Muscle layer of duodenum (tissue), 2 donors: Measurements from ENCODE around the gene MRPL52.
A peak's percentile ranks its signal among the peaks of the same experiment; 100 is the strongest.

Experiments
- H3K27ac ChIP-seq: one replicate; pipeline ENCODE4 v1.7.0; 2013; ENCODE audit warnings: mild to moderate bottlenecking, low read length
- H3K27me3 ChIP-seq: one replicate; pipeline ENCODE4 v1.7.0; 2013; ENCODE audit warnings: low read depth, mild to moderate bottlenecking, control low read depth, low read length
- H3K36me3 ChIP-seq, 2 donors: one replicate each; pipeline ENCODE4 v1.7.0; 2013; ENCODE audit warnings: low read length in 2 of 2, control low read depth in 1 of 2, mild to moderate bottlenecking in 1 of 2; ENCODE audit not compliant: insufficient read depth in 2 of 2, control insufficient read depth in 1 of 2
- H3K4me1 ChIP-seq, 2 donors: one replicate each; pipeline ENCODE4 v1.7.0; 2013; ENCODE audit warnings: low read length in 2 of 2, mild to moderate bottlenecking in 2 of 2, control low read depth in 1 of 2, moderate library complexity in 1 of 2; ENCODE audit not compliant: insufficient read depth in 2 of 2, control insufficient read depth in 1 of 2
- H3K4me3 ChIP-seq, 2 donors: one replicate each; pipeline ENCODE4 v1.7.0; 2013; ENCODE audit warnings: low read length in 2 of 2, low read depth in 1 of 2, mild to moderate bottlenecking in 1 of 2
- H3K9me3 ChIP-seq, 2 donors: one replicate each; pipeline ENCODE4 v1.7.0; 2013; ENCODE audit warnings: low read length in 2 of 2, control low read depth in 1 of 2, mild to moderate bottlenecking in 1 of 2; ENCODE audit not compliant: control insufficient read depth in 1 of 2
- donor health status: healthy.

Gene MRPL52

DNA sequence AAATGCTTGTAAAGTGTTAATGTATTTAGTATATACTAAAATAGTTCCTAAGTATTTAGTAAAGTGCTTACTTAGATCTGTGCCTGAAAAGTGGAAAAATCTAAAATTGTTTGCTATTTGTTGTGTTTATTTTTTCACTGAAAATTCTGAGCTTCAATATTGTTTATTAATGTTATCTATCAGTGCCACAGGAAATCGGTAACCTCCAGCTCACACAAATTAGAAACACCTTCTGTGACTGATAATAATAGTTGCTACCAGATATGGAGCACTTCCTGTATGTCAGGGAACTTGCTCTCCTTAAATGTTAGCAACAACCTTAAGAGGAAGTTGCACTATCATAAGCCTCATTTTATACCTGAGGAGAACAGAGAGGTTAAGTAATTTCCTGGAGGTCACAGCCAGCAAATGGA lies 41.1 kb downstream of the MRPL52 start:
- Histone ChIP-seq H3K4me1 (peaks cover 14 to 35% of the 10 kb centered on the region in 2 donors), H3K36me3 (peaks cover 20 to 31% of the 10 kb centered on the region in 2 donors), H3K27me3 (no peaks in the 10 kb centered on the region), H3K27ac (peak overlapping the region; percentile 99), H3K4me3 (peak overlapping the region; percentile 83 to 87), H3K9me3 (no peaks in the 10 kb centered on the region)

DNA sequence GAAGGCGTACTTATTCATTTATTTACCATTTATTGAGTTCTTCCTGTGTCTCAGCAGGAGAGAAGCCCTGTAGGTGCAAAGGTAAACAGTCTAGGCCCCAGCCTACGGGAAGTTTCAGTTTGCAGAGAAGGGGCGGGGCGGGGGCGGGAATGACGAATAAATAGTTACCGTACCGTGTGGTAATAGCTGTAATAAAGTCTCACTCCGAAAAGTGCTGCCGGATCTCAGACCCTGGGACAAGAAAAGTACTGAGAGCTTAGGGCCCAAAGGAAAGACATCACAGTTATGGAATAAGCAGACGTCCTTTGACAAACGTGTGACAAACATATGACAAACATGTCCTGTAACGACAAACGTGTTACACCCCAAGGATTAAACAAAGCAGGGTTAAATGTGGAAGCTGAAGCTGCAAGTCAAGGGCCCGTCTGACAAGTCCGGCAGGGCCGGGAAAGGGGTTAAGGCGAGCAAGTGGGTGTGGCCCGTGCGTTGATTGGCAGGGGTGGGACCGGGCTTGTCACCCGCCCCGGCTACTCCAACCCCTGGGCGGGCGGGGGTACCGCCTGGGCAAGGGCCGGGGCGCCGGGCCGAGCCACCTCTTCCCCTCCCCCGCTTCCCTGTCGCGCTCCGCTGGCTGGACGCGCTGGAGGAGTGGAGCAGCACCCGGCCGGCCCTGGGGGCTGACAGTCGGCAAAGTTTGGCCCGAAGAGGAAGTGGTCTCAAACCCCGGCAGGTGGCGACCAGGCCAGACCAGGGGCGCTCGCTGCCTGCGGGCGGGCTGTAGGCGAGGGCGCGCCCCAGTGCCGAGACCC lies 41.7 kb downstream of the MRPL52 start, which contains the start of gene LRP10:
Gene LRP10, plus strand, starts transcription at position 517 of the 809 bp plus-strand sequence. CDS start 564 bp downstream, outside the sequence.
- Histone ChIP-seq H3K4me1 (peaks cover 14 to 38% of the 10 kb centered on the region in 2 donors), H3K4me3 (peak within 1 kb of the TSS; percentile 83 to 87), H3K36me3 (peaks cover 26 to 37% of the 10 kb centered on the region in 2 donors), H3K27me3 (no peaks in the 10 kb centered on the region), H3K9me3 (no peaks in the 10 kb centered on the region), H3K27ac (peak within 1 kb of the TSS; percentile 99)

DNA sequence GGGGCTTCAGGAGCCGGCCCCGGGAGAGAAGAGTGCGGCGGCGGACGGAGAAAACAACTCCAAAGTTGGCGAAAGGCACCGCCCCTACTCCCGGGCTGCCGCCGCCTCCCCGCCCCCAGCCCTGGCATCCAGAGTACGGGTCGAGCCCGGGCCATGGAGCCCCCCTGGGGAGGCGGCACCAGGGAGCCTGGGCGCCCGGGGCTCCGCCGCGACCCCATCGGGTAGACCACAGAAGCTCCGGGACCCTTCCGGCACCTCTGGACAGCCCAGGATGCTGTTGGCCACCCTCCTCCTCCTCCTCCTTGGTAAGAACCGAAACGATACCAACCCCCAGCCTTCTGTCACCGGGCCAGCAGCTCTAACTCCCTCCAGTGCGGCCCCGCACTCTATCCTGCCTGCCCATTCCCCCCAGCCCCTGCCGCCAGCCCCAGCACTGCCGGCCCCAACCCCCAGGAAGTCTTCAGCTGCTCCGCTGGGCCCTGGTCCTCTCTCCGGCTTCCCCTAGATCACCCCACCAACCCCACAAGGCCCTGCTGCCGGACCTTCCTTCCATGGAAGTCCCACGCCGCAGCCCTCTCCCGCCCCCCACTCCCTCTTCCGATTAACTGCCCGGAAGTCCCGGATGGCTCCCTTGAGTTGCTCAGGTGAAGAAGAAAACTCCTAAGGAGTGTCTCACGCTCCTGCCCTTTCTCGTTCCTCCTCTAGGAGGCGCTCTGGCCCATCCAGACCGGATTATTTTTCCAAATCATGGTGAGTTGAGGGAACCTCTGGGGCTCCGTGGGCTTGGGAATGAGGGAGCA lies 42.5 kb downstream of the MRPL52 start:
- Histone ChIP-seq H3K9me3 (no peaks in the 10 kb centered on the region), H3K27me3 (no peaks in the 10 kb centered on the region), H3K4me1 (peaks cover 14 to 40% of the 10 kb centered on the region in 2 donors), H3K36me3 (peaks cover 31 to 45% of the 10 kb centered on the region in 2 donors), H3K4me3 (peak overlapping the region; percentile 83 to 87), H3K27ac (peak overlapping the region; percentile 99)

DNA sequence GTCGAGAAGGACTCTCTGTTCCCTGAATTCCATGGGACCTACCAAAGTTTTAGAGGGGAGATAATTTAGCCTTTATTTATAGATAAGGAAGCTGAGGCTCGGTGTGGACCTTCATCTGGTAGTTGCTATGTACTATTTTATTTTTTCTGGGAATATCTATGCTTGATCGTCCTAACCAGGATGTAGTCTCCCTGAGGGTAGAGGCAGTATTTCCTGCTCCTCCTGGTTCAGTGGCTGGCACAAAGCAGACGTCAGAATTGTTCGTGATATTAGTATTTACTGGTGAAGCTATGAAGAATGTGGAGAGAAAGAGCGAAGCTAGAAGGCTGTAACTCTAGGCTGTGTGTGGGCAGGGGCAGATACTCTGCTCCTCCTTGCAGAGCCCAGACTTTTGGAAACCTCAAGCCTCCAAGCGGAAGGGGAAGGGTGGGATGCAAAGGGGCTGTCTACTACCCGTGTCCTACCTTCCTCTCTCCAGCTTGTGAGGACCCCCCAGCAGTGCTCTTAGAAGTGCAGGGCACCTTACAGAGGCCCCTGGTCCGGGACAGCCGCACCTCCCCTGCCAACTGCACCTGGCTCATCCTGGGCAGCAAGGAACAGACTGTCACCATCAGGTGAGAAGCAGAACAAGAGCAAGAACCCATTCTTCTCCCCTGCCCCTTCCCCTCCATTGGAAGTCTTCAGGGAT lies 43.3 kb downstream of the MRPL52 start:
- peak overlapping the region; percentile 83 to 87 for H3K4me3 ChIP-seq
- peaks cover 39 to 52% of the 10 kb centered on the region in 2 donors for H3K36me3 ChIP-seq
- H3K4me1 ChIP-seq, result peaks cover 14 to 40% of the 10 kb centered on the region in 2 donors
- H3K27ac ChIP-seq, result peak overlapping the region; percentile 99
- no peaks in the 10 kb centered on the region for H3K9me3 ChIP-seq
- no peaks in the 10 kb centered on the region for H3K27me3 ChIP-seq

DNA sequence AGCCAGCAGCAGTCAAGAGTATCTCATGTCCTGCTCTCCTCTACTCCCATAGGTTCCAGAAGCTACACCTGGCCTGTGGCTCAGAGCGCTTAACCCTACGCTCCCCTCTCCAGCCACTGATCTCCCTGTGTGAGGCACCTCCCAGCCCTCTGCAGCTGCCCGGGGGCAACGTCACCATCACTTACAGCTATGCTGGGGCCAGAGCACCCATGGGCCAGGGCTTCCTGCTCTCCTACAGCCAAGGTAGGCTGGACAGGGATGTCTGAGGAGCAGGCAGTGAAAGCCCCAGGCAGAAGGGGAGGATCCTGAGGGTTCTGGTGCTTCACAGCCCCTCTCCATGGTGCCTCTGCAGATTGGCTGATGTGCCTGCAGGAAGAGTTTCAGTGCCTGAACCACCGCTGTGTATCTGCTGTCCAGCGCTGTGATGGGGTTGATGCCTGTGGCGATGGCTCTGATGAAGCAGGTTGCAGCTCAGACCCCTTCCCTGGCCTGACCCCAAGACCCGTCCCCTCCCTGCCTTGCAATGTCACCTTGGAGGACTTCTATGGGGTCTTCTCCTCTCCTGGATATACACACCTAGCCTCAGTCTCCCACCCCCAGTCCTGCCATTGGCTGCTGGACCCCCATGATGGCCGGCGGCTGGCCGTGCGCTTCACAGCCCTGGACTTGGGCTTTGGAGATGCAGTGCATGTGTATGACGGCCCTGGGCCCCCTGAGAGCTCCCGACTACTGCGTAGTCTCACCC lies 45.5 kb downstream of the MRPL52 start:
- H3K27me3 ChIP-seq, result no peaks in the 10 kb centered on the region
- H3K4me1 ChIP-seq, result peaks cover 14 to 36% of the 10 kb centered on the region in 2 donors
- no peak overlapping the region for H3K27ac ChIP-seq
- no peak overlapping the region for H3K4me3 ChIP-seq
- H3K36me3 ChIP-seq, result peaks cover 54 to 72% of the 10 kb centered on the region in 2 donors
- H3K9me3 ChIP-seq, result no peaks in the 10 kb centered on the region

DNA sequence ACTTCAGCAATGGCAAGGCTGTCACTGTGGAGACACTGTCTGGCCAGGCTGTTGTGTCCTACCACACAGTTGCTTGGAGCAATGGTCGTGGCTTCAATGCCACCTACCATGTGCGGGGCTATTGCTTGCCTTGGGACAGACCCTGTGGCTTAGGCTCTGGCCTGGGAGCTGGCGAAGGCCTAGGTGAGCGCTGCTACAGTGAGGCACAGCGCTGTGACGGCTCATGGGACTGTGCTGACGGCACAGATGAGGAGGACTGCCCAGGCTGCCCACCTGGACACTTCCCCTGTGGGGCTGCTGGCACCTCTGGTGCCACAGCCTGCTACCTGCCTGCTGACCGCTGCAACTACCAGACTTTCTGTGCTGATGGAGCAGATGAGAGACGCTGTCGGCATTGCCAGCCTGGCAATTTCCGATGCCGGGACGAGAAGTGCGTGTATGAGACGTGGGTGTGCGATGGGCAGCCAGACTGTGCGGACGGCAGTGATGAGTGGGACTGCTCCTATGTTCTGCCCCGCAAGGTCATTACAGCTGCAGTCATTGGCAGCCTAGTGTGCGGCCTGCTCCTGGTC lies 46.1 kb downstream of the MRPL52 start:
- H3K27ac ChIP-seq, result no peak overlapping the region
- no peaks in the 10 kb centered on the region for H3K9me3 ChIP-seq
- no peak overlapping the region for H3K4me3 ChIP-seq
- H3K4me1 ChIP-seq, result peaks cover 10 to 30% of the 10 kb centered on the region in 2 donors
- peaks cover 54 to 72% of the 10 kb centered on the region in 2 donors for H3K36me3 ChIP-seq
- H3K27me3 ChIP-seq, result no peaks in the 10 kb centered on the region

DNA sequence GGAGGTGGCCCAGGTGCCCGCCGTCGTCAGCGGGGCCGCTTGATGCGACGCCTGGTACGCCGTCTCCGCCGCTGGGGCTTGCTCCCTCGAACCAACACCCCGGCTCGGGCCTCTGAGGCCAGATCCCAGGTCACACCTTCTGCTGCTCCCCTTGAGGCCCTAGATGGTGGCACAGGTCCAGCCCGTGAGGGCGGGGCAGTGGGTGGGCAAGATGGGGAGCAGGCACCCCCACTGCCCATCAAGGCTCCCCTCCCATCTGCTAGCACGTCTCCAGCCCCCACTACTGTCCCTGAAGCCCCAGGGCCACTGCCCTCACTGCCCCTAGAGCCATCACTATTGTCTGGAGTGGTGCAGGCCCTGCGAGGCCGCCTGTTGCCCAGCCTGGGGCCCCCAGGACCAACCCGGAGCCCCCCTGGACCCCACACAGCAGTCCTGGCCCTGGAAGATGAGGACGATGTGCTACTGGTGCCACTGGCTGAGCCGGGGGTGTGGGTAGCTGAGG lies 47.4 kb downstream of the MRPL52 start:
- no peak overlapping the region for H3K4me3 ChIP-seq
- peaks cover 54 to 67% of the 10 kb centered on the region in 2 donors for H3K36me3 ChIP-seq
- no peak overlapping the region for H3K27ac ChIP-seq
- no peaks in the 10 kb centered on the region for H3K9me3 ChIP-seq
- peaks cover 7 to 28% of the 10 kb centered on the region in 2 donors for H3K4me1 ChIP-seq
- no peaks in the 10 kb centered on the region for H3K27me3 ChIP-seq

DNA sequence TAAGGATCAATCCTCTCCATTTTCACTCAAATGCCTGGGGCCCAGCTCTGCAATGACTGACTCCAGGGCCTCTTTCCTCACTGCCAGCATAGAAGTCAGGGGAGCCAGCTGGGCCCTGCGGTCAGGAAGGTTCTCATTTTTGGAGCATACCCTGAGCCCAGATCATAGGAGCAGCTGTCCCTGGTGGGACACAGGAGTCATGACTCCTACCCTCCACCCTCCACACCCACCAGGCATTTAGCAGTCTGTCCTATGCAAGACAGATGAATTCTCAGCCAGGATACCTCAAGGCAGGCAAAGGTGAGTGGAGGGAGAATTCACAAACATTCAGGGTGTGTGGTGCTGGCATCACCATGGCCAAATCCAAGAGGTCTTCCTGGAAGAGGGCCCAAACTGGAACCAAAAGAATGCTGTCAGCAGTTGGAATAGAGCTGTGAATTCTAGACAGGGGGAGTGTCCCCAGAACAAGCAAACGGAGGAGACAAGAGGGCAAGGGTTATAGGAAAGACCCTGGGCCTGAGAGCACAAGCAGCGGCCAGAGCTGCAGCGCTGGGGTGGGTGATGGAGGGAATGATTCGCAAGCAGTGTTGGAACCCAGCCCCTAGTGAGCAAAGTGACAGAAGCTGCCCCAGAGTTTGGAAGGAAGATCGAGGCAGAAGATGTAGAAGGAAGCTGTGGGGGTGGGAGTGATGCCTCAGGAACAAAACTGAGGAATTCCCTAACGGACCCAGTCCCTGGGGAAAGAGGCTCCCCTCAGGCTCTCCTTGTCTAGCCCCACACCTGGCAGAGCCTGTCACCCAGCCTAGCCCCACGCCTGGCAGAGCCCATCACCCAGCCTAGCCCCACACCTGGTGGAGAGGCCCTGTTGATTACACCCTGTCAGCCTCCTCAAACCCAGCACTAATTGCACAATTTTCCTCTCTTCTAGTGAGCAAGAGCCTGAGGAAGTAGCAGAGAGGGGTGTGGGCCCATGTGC lies 48.9 kb downstream of the MRPL52 start:
- no peak overlapping the region for H3K4me3 ChIP-seq
- H3K36me3 ChIP-seq, result peaks cover 54 to 61% of the 10 kb centered on the region in 2 donors
- no peaks in the 10 kb centered on the region for H3K9me3 ChIP-seq
- peaks cover 0 to 26% of the 10 kb centered on the region in 2 donors for H3K4me1 ChIP-seq
- H3K27ac ChIP-seq, result no peak overlapping the region
- H3K27me3 ChIP-seq, result no peaks in the 10 kb centered on the region

DNA sequence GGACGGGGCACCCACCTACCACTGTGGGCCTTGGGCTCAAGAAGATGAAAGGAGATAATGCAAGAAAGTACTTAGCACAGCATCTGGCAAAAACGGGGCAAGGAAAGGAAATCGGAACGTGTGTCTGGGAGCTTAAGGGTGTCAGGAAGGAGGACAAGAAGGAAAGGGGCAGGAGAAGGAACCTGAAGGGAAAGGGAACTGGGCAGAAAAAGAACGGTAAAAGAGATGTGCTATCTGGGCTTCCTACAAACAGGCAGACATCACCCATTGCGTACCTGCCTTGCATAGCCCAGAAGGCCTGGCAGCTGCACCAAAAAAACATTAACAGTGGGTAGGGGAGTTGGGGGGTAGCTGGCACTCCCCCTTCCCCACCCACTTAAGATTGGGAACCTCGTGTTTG lies 52.4 kb downstream of the MRPL52 start:
- Histone ChIP-seq H3K36me3 (peaks cover 24 to 29% of the 10 kb centered on the region in 2 donors), H3K4me1 (peaks cover 0 to 10% of the 10 kb centered on the region in 2 donors), H3K9me3 (no peaks in the 10 kb centered on the region), H3K4me3 (no peak overlapping the region), H3K27me3 (no peaks in the 10 kb centered on the region), H3K27ac (no peak overlapping the region)
